B cell (primary cell): Measurements from ENCODE around the gene STXBP4.

Source experiments
- CTCF ChIP-seq: fragments of 200-600 bp; IDR thresholded peaks from one replicate; pipeline ENCODE4 v1.8.0; 2022; ENCODE audit warnings: antibody characterized with exemption, mild to moderate bottlenecking
- EZH2 ChIP-seq: IDR thresholded peaks from 2 replicates; pipeline ENCODE4 v1.6.1; 2012; ENCODE audit warnings: borderline replicate concordance, low read depth, mild to moderate bottlenecking, moderate library complexity, low read length; ENCODE audit not compliant: insufficient read depth, poor library complexity, severe bottlenecking

- TF ChIP-seq CTCF (peak; percentile 70), EZH2 (no peak)
Measured at GRCh38 chr17:54967621-54968261, 824 bp upstream of the STXBP4 start.
